Caco-2 (cell line): ENCODE results near the gene MAP1A. TPM values are rescaled to one million over a fixed set of nuclear protein-coding genes. Genes with fewer than 3 reads are reported as not detected.

Source experiments
- BruUV-seq: library from RNA; stranded (reverse); fragments of 400-500 nt; replicated peaks from 2 replicates; lab custom pipeline; 2021; lab: Mats Ljungman, UMichigan
- CTCF ChIA-PET: fragments of 300-600 bp; sonication (Branson Sonifier 250); formaldehyde crosslinking; loops from one replicate; lab custom pipeline; 2022; ENCODE audit warnings: antibody characterized with exemption; lab: Charles Lee
- POLR2A ChIA-PET: fragments of 300-600 bp; sonication (Branson Sonifier 250); formaldehyde crosslinking; loops from one replicate; lab custom pipeline; 2022; ENCODE audit warnings: antibody characterized with exemption; lab: Charles Lee
- DNase-seq, 2 experiments: peaks; one replicate each; pipeline versions ENCODE4 v3.0.0 to v3.0.0-alpha.2; 2020 to 2022
- H3K27me3 ChIP-seq: replicated peaks from 2 replicates; pipeline ENCODE4 v1.6.0; 2011; ENCODE audit warnings: low read length; ENCODE audit not compliant: control insufficient read depth, insufficient read depth
- H3K36me3 ChIP-seq: 2 replicates; pipeline ENCODE4 v1.5.1; 2011; ENCODE audit warnings: low read length; ENCODE audit not compliant: control insufficient read depth, insufficient read depth
- H3K4me1 ChIP-seq: fragments of 250-450 bp; sonication (Bioruptor Pico); 2 replicates; pipeline ENCODE4 v1.5.1; 2020; ENCODE audit warnings: mild to moderate bottlenecking
- H3K4me3 ChIP-seq: 2 replicates; pipeline ENCODE4 v1.5.1; 2011; ENCODE audit warnings: low read depth, mild to moderate bottlenecking, control low read depth, low read length
- H3K9me3 ChIP-seq: fragments of 250-450 bp; sonication (Bioruptor Pico); 2 replicates; pipeline ENCODE4 v1.5.1; 2020; ENCODE audit warnings: mild to moderate bottlenecking, moderate library complexity
- H3K27ac Mint-ChIP-seq: one replicate; pipeline ENCODE4 v1.8.0; 2022; ENCODE audit warnings: mixed read lengths; ENCODE audit not compliant: unreplicated experiment
- H3K27me3 Mint-ChIP-seq: one replicate; pipeline ENCODE4 v1.8.0; 2022; ENCODE audit warnings: mixed read lengths; ENCODE audit not compliant: insufficient read depth, unreplicated experiment
- H3K36me3 Mint-ChIP-seq: one replicate; pipeline ENCODE4 v1.8.0; 2022; ENCODE audit warnings: mild to moderate bottlenecking, mixed read lengths; ENCODE audit not compliant: insufficient read depth, unreplicated experiment
- H3K4me1 Mint-ChIP-seq: one replicate; pipeline ENCODE4 v1.8.0; 2022; ENCODE audit warnings: low read depth, mixed read lengths; ENCODE audit not compliant: unreplicated experiment
- H3K4me3 Mint-ChIP-seq: one replicate; pipeline ENCODE4 v1.8.0; 2022; ENCODE audit warnings: mild to moderate bottlenecking, moderate library complexity, mixed read lengths; ENCODE audit not compliant: unreplicated experiment
- H3K9me3 Mint-ChIP-seq: one replicate; pipeline ENCODE4 v1.8.0; 2022; ENCODE audit warnings: mixed read lengths; ENCODE audit not compliant: unreplicated experiment
- intact Hi-C: fragments of 100-400 bp; cut with micrococcal nuclease; formaldehyde crosslinking; loops from one replicate; pipeline ENCODE4 v1.10.0; 2022; ENCODE audit not compliant: unreplicated experiment
- total RNA-seq: library from RNA; stranded (reverse); gene quantifications from 2 replicates; pipeline ENCODE4 v1.2.3, GENCODE V29; 2022
- TF ChIP-seq, protein P1 (sequence below), 2 experiments: fragments of 200-600 bp in 1 of 2; IDR thresholded peaks; 1 replicate in 1 of 2; 2 replicates in 1 of 2; pipeline versions ENCODE4 v1.5.1 to v1.8.0; 2011 to 2022; ENCODE audit warnings: antibody characterized with exemption in 1 of 2, control low read depth in 1 of 2, inconsistent platforms in 1 of 2, low read depth in 1 of 2, low read length in 1 of 2, mild to moderate bottlenecking in 1 of 2, moderate library complexity in 1 of 2; ENCODE audit not compliant: insufficient read depth in 1 of 2, severe bottlenecking in 1 of 2, unreplicated experiment in 1 of 2

Gene MAP1A
- total RNA-seq, 1 experiment from 2014 or later, result 0.84 TPM

DNA sequence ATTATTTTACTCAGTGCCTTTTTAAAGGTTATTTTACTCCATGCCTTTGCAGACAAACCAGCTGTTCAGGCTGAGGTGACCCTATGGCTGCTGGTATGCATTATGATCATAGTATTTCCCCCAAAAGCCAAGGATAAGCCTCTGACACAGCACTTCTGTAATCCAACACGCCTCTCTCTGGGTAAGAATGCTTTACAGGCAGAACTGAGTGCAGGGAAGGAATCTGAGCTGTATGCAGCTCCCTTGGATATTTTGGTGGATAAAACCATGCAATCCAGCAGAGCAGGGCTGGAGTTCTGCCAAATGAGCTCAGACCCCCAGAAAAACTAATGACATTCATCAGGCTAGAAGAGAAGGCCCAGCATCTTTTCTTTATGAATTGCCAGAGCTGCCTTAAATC, 11.7 kb upstream of the MAP1A start:
- H3K4me3 Mint-ChIP-seq, result no peak overlapping the region

DNA sequence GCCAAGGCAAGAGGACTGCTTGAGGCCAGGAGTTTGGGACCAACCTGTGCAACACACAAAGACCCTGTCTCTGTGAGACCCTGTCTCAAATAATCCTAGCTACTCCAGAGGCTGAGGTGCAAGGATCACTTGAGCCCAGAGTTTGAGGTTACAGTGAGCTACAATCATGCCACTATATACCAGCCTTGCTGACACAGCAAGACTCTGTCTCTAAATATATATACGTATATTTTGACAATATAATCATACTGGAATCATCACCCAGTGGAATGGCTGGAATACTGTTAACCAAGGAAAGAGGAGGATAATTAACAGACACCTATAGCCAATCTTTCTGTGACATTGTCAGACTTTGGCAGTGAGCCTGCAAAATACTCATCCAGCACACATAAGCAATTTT, 9.0 kb upstream of the MAP1A start:
- TF ChIP-seq, protein P1, sequence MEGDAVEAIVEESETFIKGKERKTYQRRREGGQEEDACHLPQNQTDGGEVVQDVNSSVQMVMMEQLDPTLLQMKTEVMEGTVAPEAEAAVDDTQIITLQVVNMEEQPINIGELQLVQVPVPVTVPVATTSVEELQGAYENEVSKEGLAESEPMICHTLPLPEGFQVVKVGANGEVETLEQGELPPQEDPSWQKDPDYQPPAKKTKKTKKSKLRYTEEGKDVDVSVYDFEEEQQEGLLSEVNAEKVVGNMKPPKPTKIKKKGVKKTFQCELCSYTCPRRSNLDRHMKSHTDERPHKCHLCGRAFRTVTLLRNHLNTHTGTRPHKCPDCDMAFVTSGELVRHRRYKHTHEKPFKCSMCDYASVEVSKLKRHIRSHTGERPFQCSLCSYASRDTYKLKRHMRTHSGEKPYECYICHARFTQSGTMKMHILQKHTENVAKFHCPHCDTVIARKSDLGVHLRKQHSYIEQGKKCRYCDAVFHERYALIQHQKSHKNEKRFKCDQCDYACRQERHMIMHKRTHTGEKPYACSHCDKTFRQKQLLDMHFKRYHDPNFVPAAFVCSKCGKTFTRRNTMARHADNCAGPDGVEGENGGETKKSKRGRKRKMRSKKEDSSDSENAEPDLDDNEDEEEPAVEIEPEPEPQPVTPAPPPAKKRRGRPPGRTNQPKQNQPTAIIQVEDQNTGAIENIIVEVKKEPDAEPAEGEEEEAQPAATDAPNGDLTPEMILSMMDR (IDR thresholded peaks at IDR 0.05; ENCODE audit: insufficient read depth in 1 of 2, low read depth in 1 of 2, low read length in 1 of 2, severe bottlenecking in 1 of 2, unreplicated experiment in 1 of 2), result no peak
- Histone ChIP-seq H3K4me1 (peaks cover 5% of the 10 kb centered on the region; the same call in 1 of the 2 replicates), H3K27me3 (no peaks in the 10 kb centered on the region; the same call in 1 of the 2 replicates), H3K4me3 (no peak overlapping the region), H3K9me3 (no peaks in the 10 kb centered on the region), H3K36me3 (no peaks in the 10 kb centered on the region)
- peaks cover 20% of the 10 kb centered on the region for H3K36me3 Mint-ChIP-seq
- POLR2A ChIA-PET, result no interaction called here
- BruUV-seq, result no TSS peak
- H3K27ac Mint-ChIP-seq, result no peak overlapping the region
- H3K4me1 Mint-ChIP-seq, result peaks cover 18% of the 10 kb centered on the region
- DNase-seq, result no peak
- no peak overlapping the region for H3K4me3 Mint-ChIP-seq
- H3K9me3 Mint-ChIP-seq, result no peaks in the 10 kb centered on the region
- CTCF ChIA-PET, result no interaction called here
- peaks cover 5% of the 10 kb centered on the region for H3K27me3 Mint-ChIP-seq
- intact Hi-C loops, result no loop called here

More for the DNA sequence above, 11.7 kb upstream of the MAP1A start:
- TF ChIP-seq, protein P1 (IDR thresholded peaks at IDR 0.05; ENCODE audit: insufficient read depth in 1 of 2, low read depth in 1 of 2, low read length in 1 of 2, severe bottlenecking in 1 of 2, unreplicated experiment in 1 of 2), result no peak
- ChIA-PET CTCF (no interaction called here), POLR2A (no interaction called here)
- intact Hi-C loops, result no loop called here
- Mint-ChIP-seq H3K27ac (no peak overlapping the region), H3K36me3 (peaks cover 5% of the 10 kb centered on the region), H3K27me3 (no peaks in the 10 kb centered on the region), H3K9me3 (no peaks in the 10 kb centered on the region), H3K4me1 (peaks cover 4% of the 10 kb centered on the region)
- Histone ChIP-seq H3K4me3 (no peak overlapping the region), H3K36me3 (no peaks in the 10 kb centered on the region), H3K27me3 (no peaks in the 10 kb centered on the region), H3K4me1 (no peaks in the 10 kb centered on the region), H3K9me3 (no peaks in the 10 kb centered on the region)
- DNase-seq, result no peak
- no TSS peak for BruUV-seq

DNA sequence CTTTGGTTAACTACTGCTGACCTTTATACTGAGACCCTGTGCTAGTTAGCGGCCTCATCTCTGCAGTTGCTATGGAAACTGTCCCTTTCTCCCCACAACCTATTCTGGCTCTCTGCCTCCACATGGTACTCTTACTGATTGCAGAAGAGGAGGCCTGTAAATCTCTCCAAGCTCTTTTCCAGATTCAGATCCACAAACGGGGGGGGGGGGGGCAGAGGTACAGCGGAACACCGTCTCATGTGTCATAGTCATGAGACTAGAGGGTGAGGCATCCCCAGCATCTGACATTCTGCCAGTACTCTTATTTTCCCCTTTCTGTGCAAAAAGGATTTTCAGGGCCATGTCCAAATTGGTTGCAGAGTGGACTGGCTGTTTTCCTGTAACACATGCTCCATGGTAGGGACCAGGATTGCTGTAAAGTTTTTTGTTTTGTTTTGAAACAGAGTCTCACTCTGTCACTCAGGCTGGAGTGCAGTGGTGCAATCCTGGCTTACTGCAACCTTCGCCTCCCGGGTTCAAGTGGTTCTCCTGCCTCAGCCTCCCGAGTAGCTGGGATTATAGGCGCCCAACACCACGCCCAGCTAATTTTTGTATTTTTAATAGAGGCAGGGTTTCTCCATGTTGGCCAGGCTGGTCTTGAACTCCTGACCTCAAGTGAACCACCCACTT, 8.3 kb upstream of the MAP1A start:
- BruUV-seq, result no TSS peak
- Histone ChIP-seq H3K9me3 (no peaks in the 10 kb centered on the region), H3K36me3 (no peaks in the 10 kb centered on the region), H3K4me1 (peaks cover 5% of the 10 kb centered on the region; the same call in 1 of the 2 replicates), H3K4me3 (no peak overlapping the region), H3K27me3 (no peaks in the 10 kb centered on the region; the same call in 1 of the 2 replicates)
- Mint-ChIP-seq H3K36me3 (peaks cover 20% of the 10 kb centered on the region), H3K27me3 (peaks cover 5% of the 10 kb centered on the region), H3K9me3 (no peaks in the 10 kb centered on the region), H3K4me1 (peaks cover 18% of the 10 kb centered on the region), H3K27ac (no peak overlapping the region), H3K4me3 (no peak overlapping the region)
- ChIA-PET CTCF (no interaction called here), POLR2A (no interaction called here)
- intact Hi-C loops, result no loop called here
- DNase-seq, result no peak
- TF ChIP-seq, protein P1 (IDR thresholded peaks at IDR 0.05; ENCODE audit: insufficient read depth in 1 of 2, low read depth in 1 of 2, low read length in 1 of 2, severe bottlenecking in 1 of 2, unreplicated experiment in 1 of 2), result no peak
